Ectodermal cell (in vitro differentiated cells): ENCODE results near the gene PKNOX1.
"Not testable (repeated sequence)": the region's sequence is repeated elsewhere in the genome, so short reads cannot be mapped to it uniquely, and the experiment has no call there.

ENCODE experiments used
- H3K27ac ChIP-seq: 2 replicates; pipeline ENCODE4 v1.7.0; 2013; ENCODE audit warnings: mild to moderate bottlenecking, low read depth, low read length; ENCODE audit not compliant: insufficient read depth, poor library complexity, severe bottlenecking
- H3K27me3 ChIP-seq: 2 replicates; pipeline ENCODE4 v1.7.0; 2013; ENCODE audit warnings: mild to moderate bottlenecking, low read length; ENCODE audit not compliant: insufficient read depth, control insufficient read depth, poor library complexity, severe bottlenecking
- H3K36me3 ChIP-seq: one replicate; pipeline ENCODE4 v1.7.0; 2013; ENCODE audit warnings: low read length; ENCODE audit not compliant: control insufficient read depth, insufficient read depth
- H3K4me1 ChIP-seq: one replicate; pipeline ENCODE4 v1.7.0; 2013; ENCODE audit warnings: low read length; ENCODE audit not compliant: control insufficient read depth, insufficient read depth
- H3K4me3 ChIP-seq: 2 replicates; pipeline ENCODE4 v1.7.0; 2013; ENCODE audit warnings: low read depth, low read length, control low read depth; ENCODE audit not compliant: insufficient read depth
- H3K9me3 ChIP-seq: 2 replicates; pipeline ENCODE4 v1.7.0; 2013; ENCODE audit warnings: mild to moderate bottlenecking, low read length, moderate library complexity; ENCODE audit not compliant: control insufficient read depth
- WGBS, 2 experiments: methylation state at CpG; one replicate each; pipeline ENCODE4 v1.1.7; 2013; ENCODE audit warnings: missing lambda C conversion rate in 2 of 2; 5-methylcytosine and 5-hydroxymethylcytosine counted together

PKNOX1 gene

DNA sequence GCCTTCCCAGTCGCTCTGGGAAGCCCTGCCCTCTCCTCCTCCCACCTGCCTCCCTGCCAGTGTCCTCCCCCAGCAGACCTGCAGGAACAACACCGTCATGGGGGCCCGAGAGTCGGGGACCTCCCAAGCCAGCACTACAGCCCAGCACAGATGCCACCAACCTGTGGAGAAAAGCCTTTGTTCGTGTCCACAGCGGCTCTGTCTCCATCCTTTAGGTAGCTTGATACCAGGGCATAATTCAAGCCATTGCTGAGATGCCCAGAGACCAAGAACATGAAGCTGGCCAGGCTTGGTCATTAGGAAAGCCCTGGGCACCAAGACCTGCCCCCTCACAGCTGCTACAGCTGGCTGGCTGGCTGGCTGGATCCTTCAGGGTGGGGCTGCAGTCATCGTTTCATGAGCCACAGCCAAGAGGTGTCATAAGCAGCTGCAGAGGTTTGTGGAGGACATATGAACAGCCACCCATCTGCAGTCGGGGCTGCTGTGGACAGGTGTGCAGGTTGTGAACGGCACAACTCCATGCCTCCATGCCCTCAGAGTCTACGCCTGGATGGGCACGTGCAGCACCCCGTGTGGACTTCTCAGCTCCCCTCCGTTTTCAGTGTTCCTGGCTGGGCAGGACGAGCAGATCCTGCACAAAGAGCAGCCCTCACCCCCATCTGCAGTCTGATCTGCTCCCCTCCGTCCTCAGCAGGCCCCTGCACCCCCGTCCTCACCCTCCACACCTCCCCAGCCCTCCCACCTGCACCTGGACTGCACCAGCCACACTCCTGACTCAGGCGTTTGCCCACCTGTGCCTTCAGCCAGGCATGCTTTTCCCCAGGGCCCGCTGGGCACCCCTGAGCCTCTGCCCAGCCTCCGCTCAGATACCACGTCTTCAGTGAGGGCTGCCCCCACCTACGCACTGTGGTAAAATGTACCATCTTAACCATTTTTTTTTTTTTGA lies 71.8 kb downstream of the PKNOX1 start:
- H3K27me3 ChIP-seq, H3K36me3 ChIP-seq, H3K9me3 ChIP-seq, H3K27ac ChIP-seq, H3K4me3 ChIP-seq, H3K4me1 ChIP-seq: not testable (repeated sequence)
- 77 to 80% methylated on average over 15 to 16 of the region's 21 CpGs for WGBS, 2 experiments

DNA sequence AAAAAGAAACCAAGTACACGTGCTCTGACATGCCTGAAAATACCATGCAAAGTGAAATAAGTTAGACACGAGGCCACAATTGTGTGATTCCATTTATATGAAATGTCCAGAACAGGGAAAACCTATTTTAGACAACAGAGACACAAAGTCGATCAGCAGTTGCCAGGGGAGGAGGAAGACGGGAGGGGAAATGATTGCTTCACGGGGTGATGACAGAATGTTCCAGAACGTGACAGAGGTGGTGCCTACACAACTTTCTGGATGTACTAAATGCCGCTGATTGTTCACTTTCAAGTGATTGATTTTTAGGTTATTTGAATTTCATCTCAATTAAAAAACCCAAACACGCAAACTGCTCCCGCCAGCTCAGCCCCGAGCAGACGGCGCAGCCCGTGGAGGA lies 78.8 kb downstream of the PKNOX1 start:
- H3K27me3 ChIP-seq, H3K4me3 ChIP-seq, H3K27ac ChIP-seq, H3K36me3 ChIP-seq, H3K9me3 ChIP-seq, H3K4me1 ChIP-seq: not testable (repeated sequence)
- WGBS, 2 experiments: no CpG with 5 or more reads among the region's 13 CpGs

DNA sequence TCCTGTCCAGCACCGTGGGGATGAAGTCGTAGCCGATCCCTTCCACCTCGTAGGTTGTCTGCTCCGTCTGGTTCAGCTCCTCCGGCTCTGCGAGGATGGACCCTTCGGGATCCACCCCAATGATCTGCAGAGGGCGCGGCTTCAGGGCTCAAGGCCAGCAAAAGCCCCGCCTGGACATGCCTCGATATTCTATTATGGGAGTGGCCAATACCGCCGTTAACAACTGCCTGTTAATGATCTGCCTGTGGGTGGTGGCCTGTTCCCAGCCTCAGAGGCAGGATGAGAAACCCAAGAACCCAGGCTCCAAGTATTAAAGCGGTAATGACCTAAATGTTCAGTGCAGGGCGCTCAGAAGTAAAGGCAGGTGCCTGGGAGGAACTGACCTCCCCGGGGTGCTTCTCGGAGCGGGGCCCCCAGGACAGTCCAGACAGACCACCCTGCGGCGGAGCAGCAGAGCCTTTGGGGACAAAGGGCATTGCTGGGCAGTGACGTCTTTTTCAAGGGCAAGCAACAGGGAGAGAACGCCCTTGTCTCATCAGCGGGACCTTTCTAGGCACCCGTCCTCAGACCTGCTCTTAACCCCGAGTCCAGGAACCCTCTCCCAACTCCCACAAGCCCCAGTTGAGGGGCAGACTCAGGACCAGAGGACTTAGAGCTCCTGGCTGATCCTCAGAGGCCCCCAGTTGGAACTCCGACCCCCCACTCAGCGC lies 88.7 kb downstream of the PKNOX1 start:
- H3K27me3 ChIP-seq, H3K4me1 ChIP-seq, H3K9me3 ChIP-seq, H3K4me3 ChIP-seq, H3K36me3 ChIP-seq, H3K27ac ChIP-seq: not testable (repeated sequence)
- 100% methylated on average over 1 of the region's 28 CpGs; no CpG with 5 or more reads in 1 of the 2 experiments for WGBS, 2 experiments

DNA sequence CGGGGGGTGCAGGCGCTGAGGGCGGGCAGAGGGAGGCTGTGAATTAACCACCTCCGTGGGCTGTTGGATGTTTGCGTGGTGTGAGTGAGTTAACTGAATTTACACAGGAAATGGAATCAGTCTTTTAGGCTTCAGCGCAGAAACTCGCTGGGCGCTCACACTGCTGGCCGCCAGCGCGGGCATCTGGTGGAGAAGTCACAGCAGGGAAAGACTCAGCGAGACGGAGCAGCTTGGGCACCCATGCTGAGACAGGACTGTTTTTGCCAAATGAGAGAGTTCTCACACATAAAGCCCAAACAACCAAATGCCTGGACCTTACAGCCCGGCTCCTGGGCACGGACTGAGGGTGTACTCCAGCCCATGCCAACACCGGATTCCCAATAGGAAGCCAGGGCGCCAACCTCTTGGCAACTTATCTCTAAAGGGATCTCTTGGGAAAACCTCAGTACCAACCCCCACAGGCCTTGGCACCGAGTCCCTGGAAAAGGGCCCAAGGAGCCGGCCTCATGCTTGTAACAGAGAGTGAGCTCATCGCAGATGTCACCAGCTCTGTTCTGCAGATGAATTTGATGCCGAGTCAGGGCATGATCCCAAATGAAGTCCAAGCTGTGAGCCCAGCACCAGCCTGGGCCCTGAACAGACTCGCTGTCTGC lies 90.0 kb downstream of the PKNOX1 start:
- H3K27me3 ChIP-seq, H3K4me1 ChIP-seq, H3K36me3 ChIP-seq, H3K4me3 ChIP-seq, H3K27ac ChIP-seq, H3K9me3 ChIP-seq: not testable (repeated sequence)
- no CpG with 5 or more reads among the region's 22 CpGs for WGBS, 2 experiments

- not testable (repeated sequence) for H3K27ac ChIP-seq, H3K9me3 ChIP-seq, H3K4me3 ChIP-seq, H3K27me3 ChIP-seq, H3K4me1 ChIP-seq, H3K36me3 ChIP-seq
- 87 to 91% methylated on average over 8 of the region's 30 CpGs for WGBS, 2 experiments
Observed at GRCh38 chr21:43065991-43066390, 91.6 kb downstream of the PKNOX1 start.

DNA sequence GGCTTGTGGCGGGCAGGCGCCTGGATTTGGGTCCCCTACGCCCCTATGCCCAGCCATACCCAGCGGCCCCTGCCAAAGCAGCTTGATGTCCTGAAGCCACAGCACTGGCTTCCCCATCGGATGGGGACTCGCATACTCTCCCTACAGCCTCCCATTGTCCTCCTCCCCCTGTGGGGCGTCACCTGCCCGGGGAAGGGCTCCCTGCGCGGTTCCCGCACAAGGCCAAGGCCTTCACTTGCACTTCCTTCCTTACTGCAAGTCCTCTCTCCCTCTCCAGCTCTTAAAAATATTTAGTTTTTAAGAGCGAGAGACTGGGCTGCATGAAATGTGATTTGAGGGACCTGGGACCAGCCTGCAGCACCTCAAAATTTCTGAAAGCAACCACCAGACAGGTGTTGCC lies 92.3 kb downstream of the PKNOX1 start:
- not testable (repeated sequence) for H3K4me1 ChIP-seq, H3K27ac ChIP-seq, H3K27me3 ChIP-seq, H3K9me3 ChIP-seq, H3K4me3 ChIP-seq, H3K36me3 ChIP-seq
- 95% methylated on average over 8 of the region's 12 CpGs; no CpG with 5 or more reads in 1 of the 2 experiments for WGBS, 2 experiments

GRCh38 chr21:43068065-43068464 lies 93.7 kb downstream of the PKNOX1 start:
- not testable (repeated sequence) for H3K27me3 ChIP-seq, H3K4me3 ChIP-seq
- 95 to 100% methylated on average over 4 of the region's 12 CpGs for WGBS, 2 experiments

DNA sequence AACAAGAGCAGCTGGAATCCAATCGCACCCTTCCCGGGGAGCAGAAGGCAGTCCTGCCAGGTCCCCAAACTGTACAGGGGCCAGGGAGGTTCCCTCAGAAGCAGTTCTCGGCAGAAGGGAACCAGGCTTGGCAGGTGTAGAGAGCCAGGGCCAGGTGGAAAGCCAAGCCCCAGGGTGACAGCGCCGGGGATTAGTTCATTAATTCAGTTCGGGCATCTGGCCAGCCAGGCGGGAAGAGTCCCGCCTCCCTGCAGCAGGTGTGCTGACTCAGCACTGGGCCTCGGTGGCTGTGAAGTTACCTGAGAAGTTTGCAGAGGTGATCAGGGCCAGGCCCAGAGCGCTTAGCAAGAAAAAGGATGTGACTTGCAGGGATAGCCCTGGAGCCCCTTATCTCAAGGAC lies 95.3 kb downstream of the PKNOX1 start:
- no CpG with 5 or more reads among the region's 10 CpGs for WGBS, 2 experiments
- not testable (repeated sequence) for H3K4me1 ChIP-seq, H3K36me3 ChIP-seq

More at GRCh38 chr21:43068065-43068464, 93.7 kb downstream of the PKNOX1 start:
- H3K27ac ChIP-seq, H3K4me1 ChIP-seq, H3K9me3 ChIP-seq, H3K36me3 ChIP-seq: not testable (repeated sequence)

DNA sequence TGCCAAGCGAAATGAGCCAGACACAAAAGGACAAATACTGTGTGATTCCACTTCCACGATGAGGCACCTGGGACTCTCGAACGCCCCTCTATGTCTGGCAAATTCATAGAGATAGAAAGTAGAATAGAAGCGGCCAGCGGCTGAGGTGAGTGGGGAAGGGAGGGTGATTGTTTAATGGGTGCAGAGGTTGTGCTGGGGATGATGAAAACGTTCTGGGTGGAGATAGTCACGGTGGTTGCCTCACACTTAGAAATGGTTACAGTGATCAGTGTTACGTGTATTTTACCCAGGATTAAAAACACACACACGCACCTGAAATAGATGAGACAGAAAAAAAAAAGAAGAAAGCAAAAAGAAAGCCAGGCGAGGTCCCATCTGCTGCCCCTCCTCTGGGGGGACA lies 98.4 kb downstream of the PKNOX1 start:
- no CpG with 5 or more reads among the region's 11 CpGs for WGBS, 2 experiments
- not testable (repeated sequence) for H3K4me1 ChIP-seq

More for the DNA sequence above, 95.3 kb downstream of the PKNOX1 start:
- not testable (repeated sequence) for H3K4me3 ChIP-seq, H3K9me3 ChIP-seq, H3K27ac ChIP-seq, H3K27me3 ChIP-seq

More for the DNA sequence above, 98.4 kb downstream of the PKNOX1 start:
- not testable (repeated sequence) for H3K27me3 ChIP-seq, H3K4me3 ChIP-seq, H3K27ac ChIP-seq, H3K9me3 ChIP-seq, H3K36me3 ChIP-seq
